Activated CD8-positive, alpha-beta memory T cell treated with anti-CD3 and anti-CD28 coated beads, Interleukin-2, amount 50 U/mL, for 1 hour (primary cell): ENCODE results near the gene SCN1B.
"Not testable (repeated sequence)": the region's sequence is repeated elsewhere in the genome, so short reads cannot be mapped to it uniquely, and the experiment has no call there.

Experiments
- DNase-seq: peaks from one replicate; pipeline ENCODE4 v3.0.0-alpha.2; 2020; ENCODE audit errors: extremely low read depth

Gene SCN1B

DNA sequence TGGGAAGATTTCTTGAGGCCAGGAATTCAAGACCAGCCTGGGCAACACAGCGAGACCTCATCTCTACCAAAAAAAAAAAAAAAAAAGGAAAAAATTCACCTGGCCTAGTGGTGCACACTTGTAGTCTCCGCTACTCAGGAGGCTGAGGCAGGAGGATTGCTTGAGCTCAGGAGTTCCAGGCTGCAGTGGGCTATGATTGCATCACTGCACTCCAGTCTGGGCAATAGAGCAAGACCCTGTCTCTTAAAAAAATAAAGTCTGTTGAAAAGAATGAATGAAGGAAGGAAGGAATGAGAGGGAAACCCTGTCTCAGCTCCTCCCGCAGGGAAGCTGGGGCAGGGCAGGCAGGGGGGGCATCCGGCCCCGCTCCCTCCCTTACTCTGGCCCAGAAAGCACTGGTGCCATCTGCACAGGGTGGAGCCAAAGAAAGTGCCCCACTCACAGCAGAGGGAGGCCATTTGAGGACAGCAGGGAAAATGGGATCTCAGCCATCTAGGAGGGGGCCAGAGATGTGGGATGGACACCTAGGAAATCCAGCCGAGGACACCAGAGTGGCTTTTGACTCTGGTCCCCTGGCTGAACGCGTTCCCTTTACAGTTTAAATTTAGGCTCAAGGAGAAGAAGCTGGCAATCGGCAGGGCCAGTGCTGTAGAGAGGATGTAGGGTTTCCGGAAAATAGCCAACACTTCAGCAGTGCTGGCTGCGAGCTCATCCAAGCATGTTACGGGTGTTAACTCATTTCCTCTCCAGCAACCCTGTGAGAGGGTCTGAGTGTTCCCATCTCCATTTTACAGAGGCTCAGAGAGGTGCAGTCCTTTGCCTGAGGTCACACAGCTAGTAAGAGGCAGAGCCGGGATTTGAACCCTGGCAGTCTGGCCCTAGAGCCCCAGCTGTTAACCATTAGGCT, 7.7 kb downstream of the SCN1B start:
- DNase-seq, result no peak

DNA sequence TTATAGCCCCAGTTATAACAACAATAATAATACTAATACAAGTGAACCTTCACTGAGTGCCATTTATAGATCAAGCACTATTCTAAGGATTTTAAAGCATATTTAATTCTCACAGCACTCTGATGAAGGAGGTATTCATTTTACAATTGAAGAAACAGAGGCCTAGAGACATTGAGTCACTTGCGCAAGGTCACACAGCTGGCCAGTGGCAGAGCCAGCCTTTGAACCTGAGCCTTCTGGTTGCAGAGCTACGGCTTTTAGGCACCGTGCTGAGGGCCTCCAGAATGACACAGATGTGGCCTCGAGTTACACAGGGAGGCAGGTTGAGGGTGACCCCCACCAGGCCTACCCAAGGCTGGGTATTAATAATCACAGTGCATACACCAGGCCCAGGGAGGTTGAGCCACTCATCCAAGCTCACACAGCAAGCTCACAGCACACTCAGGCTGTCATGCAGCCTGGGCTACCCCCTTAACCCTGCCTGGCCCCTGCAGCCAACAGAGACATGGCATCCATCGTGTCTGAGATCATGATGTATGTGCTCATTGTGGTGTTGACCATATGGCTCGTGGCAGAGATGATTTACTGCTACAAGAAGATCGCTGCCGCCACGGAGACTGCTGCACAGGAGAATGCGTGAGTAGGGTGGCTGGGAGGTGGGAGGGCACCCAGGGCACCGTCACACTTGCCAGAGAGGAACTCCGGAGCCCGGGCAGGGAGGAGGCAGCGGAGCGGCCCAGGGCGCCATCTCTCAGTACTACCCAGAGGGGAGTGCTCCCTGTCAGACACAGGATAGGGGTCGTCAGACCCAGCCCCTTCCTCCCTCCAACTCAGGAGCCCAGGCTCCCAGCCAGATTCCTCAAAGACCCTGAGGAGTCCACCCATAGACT, 8.6 kb downstream of the SCN1B start:
- no peak for DNase-seq

DNA sequence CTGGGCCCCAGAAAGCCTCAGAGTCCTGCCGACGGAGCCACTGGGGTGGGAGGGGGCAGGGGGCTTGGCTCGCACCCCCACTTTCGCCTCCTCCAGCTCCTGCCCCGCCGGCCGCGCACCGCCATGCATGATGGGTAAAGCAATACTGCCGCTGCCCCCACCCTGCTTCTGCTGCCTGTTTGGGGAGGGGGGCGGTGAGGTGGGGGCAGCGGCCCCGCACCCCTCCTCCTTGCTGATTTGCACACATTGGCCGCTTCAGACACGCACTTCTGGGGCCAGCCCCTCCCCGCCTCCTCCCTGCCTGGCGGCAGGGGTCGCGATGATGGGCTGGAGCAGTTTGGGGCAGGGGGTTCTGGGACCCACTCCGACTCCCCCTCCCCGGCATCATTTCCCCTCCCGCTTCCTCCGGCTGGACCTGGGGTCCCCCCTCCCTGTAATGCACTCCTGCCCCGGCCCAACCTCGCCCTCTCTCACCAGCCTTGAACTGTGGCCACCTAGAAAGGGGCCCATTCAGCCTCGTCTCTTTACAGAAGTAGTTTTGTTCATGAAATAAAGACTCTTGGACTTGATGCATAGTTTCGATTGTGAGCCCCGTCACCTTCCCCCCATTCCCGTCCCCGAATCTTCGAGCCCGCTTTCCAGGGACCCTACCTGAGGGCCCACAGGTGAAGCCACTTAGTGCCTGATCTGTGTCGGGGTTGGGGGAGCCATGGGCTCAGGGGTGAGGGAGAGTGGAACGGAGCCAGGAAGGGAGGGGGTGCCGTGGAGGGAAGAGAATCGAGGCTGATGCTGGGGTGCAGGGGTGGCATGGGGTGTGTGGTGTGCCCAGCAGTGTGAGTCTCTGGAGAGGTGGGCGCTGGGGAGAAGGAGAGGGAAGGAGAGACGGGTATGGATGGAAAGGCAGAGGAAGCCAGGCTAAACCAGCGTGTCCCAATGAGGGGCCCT, 9.9 kb downstream of the SCN1B start:
- DNase-seq, result no peak

DNA sequence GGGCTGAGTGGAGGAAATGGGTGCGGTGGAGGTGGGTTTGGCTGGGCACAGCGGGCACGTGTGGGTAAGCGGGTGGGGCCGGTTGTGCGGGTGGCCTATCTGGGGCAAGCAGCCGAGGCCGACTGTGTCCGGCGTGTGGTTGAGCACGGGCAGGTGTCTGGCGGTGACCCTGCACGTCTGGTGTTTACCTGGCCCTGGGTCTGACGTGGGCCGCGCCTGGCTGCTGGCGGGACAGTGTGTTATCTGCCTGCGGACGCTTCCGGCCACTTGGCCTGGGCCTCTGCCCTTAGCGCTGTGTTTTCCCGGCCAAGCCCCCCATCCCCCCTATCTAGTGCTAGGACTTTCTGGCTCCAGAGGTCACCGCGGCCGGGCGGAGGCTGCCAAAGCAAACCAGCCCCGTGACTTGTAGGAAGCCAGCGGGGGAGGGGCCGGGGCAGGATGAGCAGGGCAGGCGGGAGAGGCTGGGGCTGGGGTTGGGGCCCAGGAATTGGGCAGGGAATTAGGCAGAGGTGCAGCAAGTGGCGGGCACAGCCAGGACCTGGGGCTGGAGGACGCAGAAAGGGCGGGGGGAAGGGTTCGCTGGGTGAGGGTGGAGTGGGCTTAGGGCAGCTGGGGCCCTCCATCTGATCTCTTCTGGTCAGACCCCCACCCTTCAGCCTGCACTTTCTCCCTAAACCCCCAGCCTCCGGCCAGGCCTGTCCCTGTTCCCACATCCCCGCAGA, 10.7 kb downstream of the SCN1B start:
- DNase-seq, result no peak

DNA sequence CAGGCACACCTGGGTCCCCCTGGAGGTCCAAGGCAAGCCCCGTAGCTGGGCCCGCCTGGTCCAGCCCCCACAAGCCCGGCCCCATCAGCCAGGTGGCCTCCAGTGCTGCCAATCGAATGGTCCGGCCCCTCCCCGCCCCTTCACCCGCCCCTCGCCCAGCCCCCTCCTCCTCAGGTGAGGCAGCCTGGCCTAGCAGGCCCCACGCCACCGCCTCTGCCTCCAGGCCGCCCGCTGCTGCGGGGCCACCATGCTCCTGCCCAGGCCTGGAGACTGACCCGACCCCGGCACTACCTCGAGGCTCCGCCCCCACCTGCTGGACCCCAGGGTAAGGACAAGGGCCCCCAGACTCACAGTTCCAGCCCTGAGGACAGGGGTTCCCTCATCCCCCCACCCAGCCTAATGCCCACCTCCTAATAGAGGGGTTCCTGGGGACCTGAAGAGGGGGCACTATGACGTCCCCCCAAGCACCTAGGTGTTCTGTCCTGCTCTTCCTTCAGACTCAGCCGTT, 11.3 kb downstream of the SCN1B start, which contains the start of gene HPN:
TSS of gene HPN (plus strand) at position 174 of the 508 bp plus-strand sequence. CDS start 786 bp downstream, outside the sequence.
- DNase-seq, result no peak

DNA sequence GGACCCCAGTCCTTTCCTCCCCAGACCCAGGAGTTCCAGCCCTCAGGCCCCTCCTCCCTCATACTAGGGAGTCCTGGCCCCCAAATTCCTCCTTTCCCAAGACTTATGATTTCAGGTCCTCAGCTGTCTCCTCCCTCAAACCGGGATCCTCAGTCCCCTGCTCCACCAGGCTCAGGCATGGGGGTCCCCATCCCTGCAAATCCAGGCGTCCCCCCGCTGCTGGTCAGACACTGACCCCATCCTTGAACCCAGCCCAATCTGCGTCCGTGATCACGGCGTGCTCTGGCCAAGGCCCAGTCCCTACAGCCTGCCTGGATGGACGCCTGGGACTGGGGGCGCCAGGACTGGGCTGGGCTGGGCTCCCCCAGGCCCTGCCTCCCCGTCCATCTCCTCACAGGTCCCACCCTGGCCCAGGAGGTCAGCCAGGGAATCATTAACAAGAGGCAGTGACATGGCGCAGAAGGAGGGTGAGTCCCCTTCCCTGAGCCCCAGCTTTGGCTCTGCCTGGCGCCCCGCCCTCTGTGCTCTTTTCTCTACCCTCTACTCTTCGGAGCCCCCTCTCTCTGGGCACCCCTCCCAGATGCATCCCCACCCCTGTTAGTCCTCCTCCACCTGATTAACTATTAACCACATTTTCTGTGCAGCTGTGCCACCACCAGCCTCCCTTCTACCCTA, 11.9 kb downstream of the SCN1B start:
- no peak for DNase-seq

DNA sequence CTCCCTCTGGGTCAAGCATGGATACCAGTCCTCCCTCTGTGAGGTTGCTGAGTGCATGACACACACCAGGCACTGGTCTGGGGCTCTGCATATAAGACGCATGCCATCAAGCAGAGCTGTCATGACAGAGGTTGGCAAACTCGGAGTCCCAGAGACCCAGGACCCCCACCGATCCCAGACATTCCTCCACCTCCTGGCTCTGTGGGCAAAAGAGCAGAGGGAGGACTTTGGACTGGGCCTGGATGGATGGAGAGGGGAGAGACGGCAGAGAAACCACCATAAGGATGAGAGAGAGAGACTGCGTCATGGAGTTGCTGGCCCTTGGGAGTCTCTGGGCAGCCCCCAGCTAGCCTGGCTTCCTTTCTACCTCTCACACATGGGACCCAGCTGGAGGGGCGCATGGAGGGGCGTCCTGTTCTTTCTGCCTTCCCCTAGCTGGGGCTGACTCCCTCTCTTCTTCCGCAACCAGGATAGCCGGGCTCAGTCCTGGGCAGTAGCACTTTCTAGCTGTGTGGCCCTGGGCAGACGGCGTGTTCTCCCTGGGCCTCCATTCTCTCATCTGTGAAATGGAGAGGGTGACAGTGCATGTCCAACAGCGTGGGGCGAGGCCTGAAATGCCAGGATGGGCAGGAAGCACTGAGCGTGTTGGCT, 12.8 kb downstream of the SCN1B start:
- no peak for DNase-seq

DNA sequence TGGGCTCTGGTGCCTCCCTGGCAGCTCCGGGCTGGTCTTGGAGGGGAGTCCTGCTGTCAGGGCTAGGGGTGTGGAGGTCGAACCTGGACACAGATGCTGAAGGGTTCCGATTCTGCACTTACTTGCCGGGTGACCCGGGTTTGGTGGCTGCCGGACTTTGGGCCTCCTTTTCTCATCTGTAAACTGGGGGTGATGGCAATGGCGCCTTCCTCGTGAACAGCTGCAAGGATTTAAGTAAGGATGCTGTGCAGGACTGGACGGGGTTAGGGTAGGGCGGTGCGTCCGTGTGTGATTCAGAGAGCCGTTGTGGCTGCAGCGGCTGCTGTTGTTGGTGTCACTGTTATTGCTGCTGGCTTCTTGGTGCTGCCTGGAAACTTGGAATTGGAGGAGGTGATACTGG, 13.6 kb downstream of the SCN1B start:
- DNase-seq, result no peak

DNA sequence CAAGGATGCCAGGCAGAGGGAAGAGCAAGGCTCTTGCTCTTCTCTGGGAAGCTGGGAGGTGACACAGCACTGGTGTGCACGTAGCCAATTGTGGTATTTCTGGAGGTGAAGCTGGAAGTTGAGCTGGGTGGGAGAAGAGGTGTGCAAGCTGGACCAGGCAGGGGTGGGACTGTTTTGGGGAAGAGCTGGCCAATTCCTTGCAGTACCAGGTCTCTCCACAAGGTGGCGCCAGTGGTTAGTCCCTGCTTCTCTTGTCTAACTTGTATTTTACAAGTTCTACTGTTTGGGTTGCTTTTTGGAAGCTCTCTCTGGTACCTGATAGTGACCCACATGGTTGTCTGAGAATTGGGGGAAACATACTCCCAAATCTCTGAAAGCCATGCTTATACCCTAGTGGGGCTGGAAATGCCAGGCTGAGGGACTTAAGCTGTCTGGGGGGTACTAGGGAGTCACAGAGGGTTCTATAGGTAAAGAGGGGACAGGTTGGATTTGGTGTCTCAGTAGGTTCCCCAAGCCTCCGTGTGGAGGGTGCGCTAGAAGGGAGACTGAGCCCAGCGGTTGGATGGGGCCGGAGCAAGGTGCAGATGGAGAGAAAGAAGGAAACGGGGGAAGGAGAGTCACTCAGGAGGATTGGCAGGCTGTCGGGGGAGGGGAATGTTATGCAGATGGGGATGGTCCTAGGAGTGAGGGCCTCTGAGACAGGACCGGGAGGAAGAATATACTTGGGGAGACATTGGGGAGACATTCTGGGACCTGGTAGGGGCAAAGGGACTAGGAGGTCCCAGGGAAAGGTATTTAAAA, 14.2 kb downstream of the SCN1B start:
- DNase-seq, result no peak

DNA sequence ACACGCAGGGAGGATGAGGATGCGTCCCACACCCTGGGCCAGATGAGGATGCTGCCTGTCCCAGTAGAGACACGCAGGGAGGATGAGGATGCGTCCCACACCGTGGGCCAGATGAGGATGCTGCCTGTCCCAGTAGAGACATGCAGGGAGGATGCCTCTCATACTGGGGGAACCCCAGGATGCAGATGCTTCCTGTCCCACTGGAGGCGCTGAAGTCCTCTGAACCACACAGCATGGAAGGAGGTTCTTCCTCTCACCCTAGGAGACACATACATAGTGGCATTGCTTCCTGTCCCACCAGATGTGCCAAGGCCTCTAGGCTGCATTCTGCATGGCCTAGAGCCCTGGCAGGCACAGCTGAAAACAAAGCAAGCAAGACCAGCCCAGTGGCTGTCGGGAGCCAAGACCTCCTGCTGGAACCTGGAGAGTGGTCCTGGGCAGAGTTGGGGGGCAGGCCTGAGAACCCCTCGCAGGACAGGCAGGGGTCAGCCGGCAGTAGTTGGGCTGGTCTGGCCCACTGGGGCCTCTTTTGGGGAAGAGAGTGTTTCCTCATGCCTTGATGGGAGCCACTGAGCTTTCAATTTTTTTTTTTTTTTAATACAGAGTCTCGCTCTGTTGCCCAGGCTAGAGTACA, 15.5 kb downstream of the SCN1B start:
- no peak for DNase-seq

DNA sequence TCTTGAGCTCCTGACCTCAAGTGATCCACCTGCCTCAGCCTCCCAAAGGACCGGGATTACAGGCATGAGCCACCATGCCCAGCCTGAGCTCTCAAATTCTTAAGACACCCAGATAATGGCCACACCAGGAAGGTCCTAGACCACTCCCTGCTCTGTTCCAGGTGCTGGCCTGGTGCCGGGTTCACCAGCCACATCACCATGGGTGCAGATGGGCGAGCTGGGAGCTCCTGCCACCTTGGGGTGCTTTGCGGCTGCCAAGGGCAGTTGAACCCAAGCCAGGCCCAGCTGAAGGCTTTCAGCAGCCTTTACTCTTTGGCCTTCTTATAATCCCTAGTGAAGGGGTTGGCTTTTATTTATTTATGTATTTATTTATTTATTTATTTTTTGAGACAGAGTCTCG, 16.2 kb downstream of the SCN1B start:
- no peak for DNase-seq

DNA sequence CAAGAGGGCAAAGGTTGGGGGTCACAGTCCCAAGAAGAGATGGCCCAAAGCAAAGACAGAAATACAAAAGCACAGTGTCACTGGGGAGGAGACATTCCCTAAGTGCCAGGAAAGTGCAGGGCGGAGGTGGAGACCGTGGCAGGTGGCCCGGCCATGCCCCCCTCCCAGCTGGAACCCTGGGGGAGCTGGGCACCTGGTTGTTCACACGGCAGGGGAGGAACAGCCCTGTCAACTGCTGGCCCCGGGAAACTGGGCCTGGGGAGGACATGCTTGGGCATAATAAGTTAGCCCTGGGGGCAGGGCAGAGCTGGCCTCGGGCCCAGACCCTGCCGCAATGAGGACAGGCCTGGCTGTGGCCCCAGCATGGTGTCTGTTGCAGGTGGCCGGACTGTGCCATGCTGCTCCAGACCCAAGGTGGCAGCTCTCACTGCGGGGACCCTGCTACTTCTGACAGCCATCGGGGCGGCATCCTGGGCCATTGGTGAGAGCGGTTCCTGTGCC, 18.7 kb downstream of the SCN1B start:
- no peak for DNase-seq

DNA sequence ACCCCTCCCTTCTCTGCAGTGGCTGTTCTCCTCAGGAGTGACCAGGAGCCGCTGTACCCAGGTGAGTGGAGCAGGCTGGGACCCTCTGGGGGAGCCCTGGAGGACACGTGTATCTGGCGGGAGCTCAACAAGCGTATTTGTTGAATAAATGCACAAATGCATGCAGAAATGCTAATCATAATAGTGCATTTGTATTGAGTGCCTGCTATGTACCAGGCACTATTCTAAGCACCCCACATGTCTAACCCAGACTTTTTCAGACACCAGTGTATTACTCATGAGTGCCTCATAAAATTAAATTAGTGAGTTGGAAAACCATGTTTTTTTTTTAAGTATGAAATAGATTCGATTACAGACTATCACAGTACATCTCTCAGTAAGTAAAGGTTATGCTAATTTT, 19.2 kb downstream of the SCN1B start:
- DNase-seq, result no peak

DNA sequence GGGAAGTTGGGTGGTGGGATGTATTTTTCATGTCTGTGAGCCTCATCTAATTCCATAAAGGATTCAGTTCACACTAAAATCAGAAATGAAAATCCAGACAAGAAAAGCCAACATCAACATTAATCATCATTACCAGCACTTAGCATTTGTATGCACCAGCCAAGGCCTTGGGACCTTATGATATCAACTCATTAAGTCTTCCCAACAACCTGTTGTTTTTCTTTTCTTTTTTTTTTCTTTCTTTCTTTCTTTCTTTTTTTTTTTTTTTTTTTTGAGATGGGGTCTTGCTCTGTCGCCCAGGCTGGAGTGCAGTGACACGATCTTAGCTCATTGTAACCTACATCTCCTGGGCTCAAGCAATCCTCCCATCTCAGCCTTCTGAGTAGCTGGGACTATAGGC, 20.4 kb downstream of the SCN1B start:
- DNase-seq, result not testable (repeated sequence)

DNA sequence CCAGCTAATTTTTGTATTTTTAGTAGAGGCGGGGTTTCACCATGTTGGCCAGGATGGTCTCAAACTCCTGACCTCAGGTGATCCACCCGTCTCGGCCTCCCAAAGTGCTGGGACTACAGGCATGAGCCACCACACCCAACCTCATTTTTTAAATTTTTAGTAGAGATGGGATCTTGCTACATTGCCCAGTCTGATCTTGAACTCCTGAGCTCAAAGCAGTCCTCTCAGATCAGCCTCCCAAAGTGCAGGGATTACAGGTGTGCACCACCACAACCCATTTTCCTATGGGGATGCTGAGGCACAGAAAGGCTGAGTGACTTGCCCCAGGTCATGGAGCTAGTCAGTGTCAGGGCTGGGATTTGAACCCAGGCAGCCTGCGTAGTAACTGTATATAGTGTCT, 21.0 kb downstream of the SCN1B start:
- DNase-seq, result not testable (repeated sequence)

DNA sequence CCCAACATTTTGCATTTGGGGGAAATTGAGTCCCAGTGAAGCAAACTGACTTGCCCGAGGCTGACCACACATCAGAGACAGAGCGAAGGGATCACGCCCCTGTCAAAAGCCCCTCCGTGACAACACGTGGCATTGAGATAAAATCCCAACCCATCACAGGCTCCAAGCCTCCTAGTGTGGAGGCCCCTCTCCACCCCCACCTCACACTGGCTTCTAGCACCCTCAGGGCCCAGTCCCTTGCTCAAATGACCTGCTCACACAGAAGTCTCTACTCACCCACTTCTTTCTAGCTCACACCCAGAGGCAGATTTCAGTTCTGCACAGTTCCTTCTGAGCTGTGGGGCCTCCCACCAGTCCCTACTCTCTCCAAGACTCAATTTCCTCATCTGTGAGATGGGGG, 21.5 kb downstream of the SCN1B start:
- no peak for DNase-seq

DNA sequence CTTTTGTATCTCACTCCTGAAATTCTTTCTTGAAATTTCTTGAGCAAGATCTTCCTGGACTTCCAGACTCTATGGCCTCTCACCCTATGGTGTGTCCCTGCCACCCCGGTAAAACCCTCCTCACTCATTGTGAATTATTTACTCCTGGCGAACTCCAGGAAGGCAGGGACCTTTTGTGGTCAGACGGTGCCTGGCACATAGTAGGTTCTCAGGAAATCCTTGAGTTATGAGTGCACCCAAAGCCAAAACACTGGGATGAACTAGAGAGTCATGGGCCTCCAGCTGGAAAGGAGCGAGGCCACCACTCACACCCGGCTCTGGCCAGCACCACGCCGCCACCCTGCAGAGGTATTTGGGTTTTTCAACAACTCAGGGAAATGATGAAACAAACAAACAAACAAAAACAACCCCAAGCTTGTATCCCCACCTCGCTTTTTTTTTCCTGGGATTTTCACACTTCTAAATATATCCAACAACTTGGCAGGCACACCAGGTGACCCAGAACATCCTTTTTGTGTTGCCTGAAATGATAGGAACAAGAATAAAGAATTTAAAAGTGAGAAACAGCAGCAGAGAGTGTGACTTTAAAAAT, 22.4 kb downstream of the SCN1B start:
- DNase-seq, result no peak
